A549 (cell line): ENCODE results near the gene PAPSS2. TPM values are rescaled to one million over a fixed set of nuclear protein-coding genes. Genes with fewer than 3 reads are reported as not detected.
A peak's percentile ranks its signal among the peaks of the same experiment; 100 is the strongest.

ENCODE experiments used
- ATAC-seq, 2 experiments: fragments of 200-7000 bp in 1 of 2; fragments of >200 bp in 1 of 2; cut with Nextera tagmentation in 1 of 2; cut with Tn5 transposase in 1 of 2; 3 replicates each; pipeline versions ENCODE4 v1.8.0 to v1.9.1; 2018 to 2020; ENCODE audit warnings: mild to moderate bottlenecking in 1 of 2, moderate library complexity in 1 of 2
- CTCF ChIA-PET: fragments of 300-600 bp; sonication (Branson Sonifier 250); formaldehyde crosslinking; extraction: SDS; loops from one replicate; lab custom pipeline; 2021; ENCODE audit warnings: antibody characterized with exemption, inconsistent platforms; lab: Yijun Ruan, JAX
- POLR2A ChIA-PET: fragments of 350-600 bp; formaldehyde crosslinking; extraction: SDS; loops from one replicate; lab custom pipeline; 2021; ENCODE audit warnings: antibody characterized with exemption, inconsistent platforms; lab: Yijun Ruan, JAX
- DNase-seq, 2 experiments: peaks; one replicate each; pipeline versions ENCODE4 v3.0.0 to v3.0.0-alpha.2; 2011 to 2016; ENCODE audit warnings: low read depth in 1 of 2, low spot score in 1 of 2
- FAIRE-seq: peaks from 2 replicates; lab custom pipeline; 2011; peaks lifted over from hg19 to GRCh38; lab: Jason Lieb, UNC
- H3K27ac ChIP-seq, 2 experiments: fragments of >200 bp; sonication (Bioruptor Twin); formaldehyde crosslinking; 3 replicates each; pipeline ENCODE4 v1.5.1; 2016 to 2017
- H3K4me1 ChIP-seq: fragments of >200 bp; sonication (Bioruptor Twin); formaldehyde crosslinking; 3 replicates; pipeline ENCODE4 v1.6.1; 2016
- H3K4me2 ChIP-seq: fragments of >200 bp; sonication (Bioruptor Twin); formaldehyde crosslinking; 3 replicates; pipeline ENCODE4 v1.6.1; 2016
- H3K4me3 ChIP-seq: fragments of >200 bp; sonication (Bioruptor Twin); formaldehyde crosslinking; 3 replicates; pipeline ENCODE4 v1.5.1; 2016
- H3K9me3 ChIP-seq: fragments of >200 bp; sonication (Bioruptor Twin); formaldehyde crosslinking; 3 replicates; pipeline ENCODE4 v1.6.1; 2016
- CHD4 ChIP-seq: fragments of 200-600 bp; sonication (generic); IDR thresholded peaks from 2 replicates; pipeline ENCODE4 v1.6.1; 2016; ENCODE audit warnings: antibody characterized with exemption, mild to moderate bottlenecking, borderline replicate concordance
- EHMT2 ChIP-seq: fragments of 200-600 bp; sonication (generic); IDR thresholded peaks from 2 replicates; pipeline ENCODE4 v1.6.1; 2016; ENCODE audit warnings: antibody characterized with exemption, low read depth, mild to moderate bottlenecking, moderate library complexity
- ELK1 ChIP-seq: fragments of 150-350 bp; IDR thresholded peaks from 2 replicates; pipeline ENCODE4 v1.6.1; 2014; ENCODE audit warnings: low read depth, mild to moderate bottlenecking, low read length
- FOSB ChIP-seq: fragments of 250-450 bp; sonication (Bioruptor Pico); IDR thresholded peaks from 2 replicates; pipeline ENCODE4 v1.5.0; 2020; ENCODE audit warnings: mild to moderate bottlenecking, moderate library complexity
- HEYL ChIP-seq: fragments of 250-450 bp; sonication (Bioruptor Pico); IDR thresholded peaks from 2 replicates; pipeline ENCODE4 v1.8.0; 2021; ENCODE audit warnings: mild to moderate bottlenecking, moderate library complexity
- HOXA7 ChIP-seq: fragments of 250-450 bp; sonication (Bioruptor Pico); IDR thresholded peaks from 2 replicates; pipeline ENCODE4 v1.5.0; 2020; ENCODE audit warnings: mild to moderate bottlenecking, moderate library complexity
- KDM5A ChIP-seq: fragments of 200-600 bp; sonication (generic); IDR thresholded peaks from 2 replicates; pipeline ENCODE4 v1.6.1; 2016; ENCODE audit warnings: antibody characterized with exemption, mild to moderate bottlenecking
- MAFK ChIP-seq: fragments of 450-650 bp; IDR thresholded peaks from 2 replicates; pipeline ENCODE4 v1.6.1; 2014; ENCODE audit not compliant: partially characterized antibody
- NR3C1 ChIP-seq: fragments of >200 bp; sonication (Bioruptor Twin); formaldehyde crosslinking; IDR thresholded peaks from 3 replicates; pipeline ENCODE4 v1.6.1; 2017
- PBX3 ChIP-seq: IDR thresholded peaks from 2 replicates; pipeline ENCODE4 v1.6.1; 2012
- POLR2A ChIP-seq: IDR thresholded peaks from 2 replicates; pipeline ENCODE4 v1.6.1; 2012; ENCODE audit warnings: mild to moderate bottlenecking, low read length
- RAD21 ChIP-seq, 2 experiments: fragments of >200 bp in 1 of 2; sonication (Bioruptor Twin) in 1 of 2; formaldehyde crosslinking in 1 of 2; IDR thresholded peaks in 1 of 2; conservative IDR thresholded peaks in 1 of 2; 2 replicates in 1 of 2; 3 replicates in 1 of 2; pipeline ENCODE4 v1.6.1; 2012 to 2018; ENCODE audit warnings: inconsistent platforms in 1 of 2
- RFX5 ChIP-seq: fragments of 450-650 bp; IDR thresholded peaks from 2 replicates; pipeline ENCODE4 v1.7.1; 2014; ENCODE audit warnings: antibody characterized with exemption, mild to moderate bottlenecking, moderate library complexity
- SMC3 ChIP-seq: fragments of >200 bp; sonication (Bioruptor Twin); formaldehyde crosslinking; IDR thresholded peaks from 3 replicates; pipeline ENCODE4 v1.6.1; 2018; ENCODE audit warnings: inconsistent platforms
- SREBF2 ChIP-seq: fragments of 450-650 bp; IDR thresholded peaks from 2 replicates; pipeline ENCODE4 v1.6.1; 2014; ENCODE audit warnings: mild to moderate bottlenecking, moderate library complexity
- ZNF302 ChIP-seq: fragments of 250-450 bp; sonication (Bioruptor Pico); IDR thresholded peaks from 2 replicates; pipeline ENCODE4 v1.9.0; 2021; ENCODE audit warnings: inconsistent platforms, mild to moderate bottlenecking, moderate library complexity
- WGBS: methylation state at CpG from one replicate; pipeline ENCODE4 v1.1.6; 2017; ENCODE audit errors: missing lambda C conversion rate; 5-methylcytosine and 5-hydroxymethylcytosine counted together
- polyA plus RNA-seq, 4 experiments: library from polyadenylated mRNA; depleted of rRNA in 3 of 4; stranded (reverse); fragments of >200 nt; fragmentation: RNase III in 1 of 4; extraction: RNeasy Plus Mini Kit Qiagen cat#74134 plus additional on column Dnase treatment in 1 of 4; gene quantifications; 2 replicates in 3 of 4; 3 replicates in 1 of 4; pipeline ENCODE4 v1.2.3, GENCODE V29; 2011 to 2017
- TF ChIP-seq, protein P1 (sequence below): IDR thresholded peaks from 2 replicates; pipeline ENCODE4 v1.6.1; 2012; ENCODE audit warnings: low read depth, borderline replicate concordance
- TF ChIP-seq, protein P2 (sequence below): fragments of 250-450 bp; sonication (Bioruptor Pico); IDR thresholded peaks from 2 replicates; pipeline ENCODE4 v1.5.0; 2021; ENCODE audit warnings: mild to moderate bottlenecking, moderate library complexity, borderline replicate concordance
- TF ChIP-seq, protein P3 (sequence below): fragments of >200 bp; sonication (Bioruptor Twin); formaldehyde crosslinking; IDR thresholded peaks from 3 replicates; pipeline ENCODE4 v1.6.1; 2016
- TF ChIP-seq, protein P4 (sequence below): fragments of >200 bp; sonication (Bioruptor Twin); formaldehyde crosslinking; IDR thresholded peaks from 3 replicates; pipeline ENCODE4 v1.5.1; 2016

PAPSS2 gene
- polyA plus RNA-seq, 2 of the 4 experiments (the other 2 are of a cell fraction), result 27.7 to 29.0 TPM

DNA sequence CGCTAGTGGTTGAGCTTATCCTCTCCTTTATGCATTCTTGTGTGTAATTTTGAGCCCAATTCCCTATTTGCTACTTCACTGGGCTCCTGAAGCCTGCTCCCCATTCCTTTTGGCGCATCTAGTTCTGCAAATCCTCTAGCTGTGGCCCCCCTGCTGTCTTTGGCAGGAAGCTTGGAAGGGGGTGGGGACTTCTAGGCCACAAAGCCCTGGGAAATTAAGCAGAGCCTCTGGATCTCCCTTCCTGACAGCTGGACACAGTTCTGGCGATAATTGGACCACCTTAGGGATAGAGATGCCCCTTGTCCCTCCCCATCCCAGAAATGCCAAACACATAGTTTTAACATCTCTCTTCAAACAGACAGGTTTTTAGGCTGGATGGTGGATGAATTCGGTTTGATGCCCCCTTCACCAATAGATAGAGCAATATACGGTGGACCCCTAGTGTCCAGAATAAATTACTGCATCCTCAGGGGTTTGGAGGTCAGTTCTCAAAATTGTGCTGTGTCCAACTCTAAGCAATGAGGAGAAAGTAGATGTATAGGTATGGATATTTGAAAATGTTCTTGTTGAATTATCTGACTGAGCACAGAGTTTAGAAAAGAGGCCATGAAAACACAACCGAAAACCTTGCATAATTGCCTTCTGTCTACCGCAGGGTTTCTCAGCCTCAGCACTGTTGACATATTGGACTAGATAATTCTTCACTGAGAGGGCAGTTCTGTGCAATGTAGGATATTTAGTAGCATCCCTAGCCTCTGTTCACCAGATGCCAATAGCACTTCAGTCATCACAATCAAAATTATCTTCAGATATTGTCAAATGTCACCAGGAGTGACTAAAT, 75.5 kb downstream of the PAPSS2 start:
- ChIA-PET POLR2A (interaction anchor here (0.7 kb wide), 2 partner anchors 152 to 231 kb away, joined by 4 read pairs; no protein-coding TSS in a partner anchor), CTCF (interaction anchor here (0.6 to 4.8 kb wide), 32 partner anchors 8 to 776 kb away, joined by 3 to 33 read pairs (median 4); partner anchors contain the start of genes MINPP1 and PAPSS2)
- Histone ChIP-seq H3K4me1 (peaks cover 11% of the 10 kb centered on the region), H3K27ac (peak overlapping the region in 1 of 2 experiments; percentile 42; a peak in 4 of 6 replicates), H3K9me3 (no peaks in the 10 kb centered on the region), H3K4me3 (no peak overlapping the region), H3K4me2 (peak overlapping the region; percentile 39; the same call in 2 of the 3 replicates)
- WGBS, result 35% methylated on average over 7 of the region's 7 CpGs
- TF ChIP-seq NR3C1 (no peak), ZNF302 (CRISPR knock-in tag) (no peak), FOSB (no peak), POLR2A (no peak), KDM5A (no peak), CHD4 (no peak), HOXA7 (CRISPR knock-in tag) (no peak), HEYL (CRISPR knock-in tag) (no peak), MAFK (peak; percentile 19), EHMT2 (no peak), RAD21 (conservative IDR thresholded peaks at IDR 0.05 in 1 of 2, IDR thresholded peaks at IDR 0.05 in 1 of 2) (peak; percentile 94), RFX5 (no peak), ELK1 (no peak), SMC3 (peak; percentile 92), SREBF2 (no peak), PBX3 (no peak)
- TF ChIP-seq, protein P1, sequence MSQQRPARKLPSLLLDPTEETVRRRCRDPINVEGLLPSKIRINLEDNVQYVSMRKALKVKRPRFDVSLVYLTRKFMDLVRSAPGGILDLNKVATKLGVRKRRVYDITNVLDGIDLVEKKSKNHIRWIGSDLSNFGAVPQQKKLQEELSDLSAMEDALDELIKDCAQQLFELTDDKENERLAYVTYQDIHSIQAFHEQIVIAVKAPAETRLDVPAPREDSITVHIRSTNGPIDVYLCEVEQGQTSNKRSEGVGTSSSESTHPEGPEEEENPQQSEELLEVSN, result no peak
- TF ChIP-seq, protein P2, sequence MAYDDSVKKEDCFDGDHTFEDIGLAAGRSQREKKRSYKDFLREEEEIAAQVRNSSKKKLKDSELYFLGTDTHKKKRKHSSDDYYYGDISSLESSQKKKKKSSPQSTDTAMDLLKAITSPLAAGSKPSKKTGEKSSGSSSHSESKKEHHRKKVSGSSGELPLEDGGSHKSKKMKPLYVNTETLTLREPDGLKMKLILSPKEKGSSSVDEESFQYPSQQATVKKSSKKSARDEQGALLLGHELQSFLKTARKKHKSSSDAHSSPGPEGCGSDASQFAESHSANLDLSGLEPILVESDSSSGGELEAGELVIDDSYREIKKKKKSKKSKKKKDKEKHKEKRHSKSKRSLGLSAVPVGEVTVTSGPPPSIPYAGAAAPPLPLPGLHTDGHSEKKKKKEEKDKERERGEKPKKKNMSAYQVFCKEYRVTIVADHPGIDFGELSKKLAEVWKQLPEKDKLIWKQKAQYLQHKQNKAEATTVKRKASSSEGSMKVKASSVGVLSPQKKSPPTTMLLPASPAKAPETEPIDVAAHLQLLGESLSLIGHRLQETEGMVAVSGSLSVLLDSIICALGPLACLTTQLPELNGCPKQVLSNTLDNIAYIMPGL (CRISPR knock-in tag), result no peak
- TF ChIP-seq, protein P3, sequence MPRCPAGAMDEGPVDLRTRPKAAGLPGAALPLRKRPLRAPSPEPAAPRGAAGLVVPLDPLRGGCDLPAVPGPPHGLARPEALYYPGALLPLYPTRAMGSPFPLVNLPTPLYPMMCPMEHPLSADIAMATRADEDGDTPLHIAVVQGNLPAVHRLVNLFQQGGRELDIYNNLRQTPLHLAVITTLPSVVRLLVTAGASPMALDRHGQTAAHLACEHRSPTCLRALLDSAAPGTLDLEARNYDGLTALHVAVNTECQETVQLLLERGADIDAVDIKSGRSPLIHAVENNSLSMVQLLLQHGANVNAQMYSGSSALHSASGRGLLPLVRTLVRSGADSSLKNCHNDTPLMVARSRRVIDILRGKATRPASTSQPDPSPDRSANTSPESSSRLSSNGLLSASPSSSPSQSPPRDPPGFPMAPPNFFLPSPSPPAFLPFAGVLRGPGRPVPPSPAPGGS, result no peak
- TF ChIP-seq, protein P4, sequence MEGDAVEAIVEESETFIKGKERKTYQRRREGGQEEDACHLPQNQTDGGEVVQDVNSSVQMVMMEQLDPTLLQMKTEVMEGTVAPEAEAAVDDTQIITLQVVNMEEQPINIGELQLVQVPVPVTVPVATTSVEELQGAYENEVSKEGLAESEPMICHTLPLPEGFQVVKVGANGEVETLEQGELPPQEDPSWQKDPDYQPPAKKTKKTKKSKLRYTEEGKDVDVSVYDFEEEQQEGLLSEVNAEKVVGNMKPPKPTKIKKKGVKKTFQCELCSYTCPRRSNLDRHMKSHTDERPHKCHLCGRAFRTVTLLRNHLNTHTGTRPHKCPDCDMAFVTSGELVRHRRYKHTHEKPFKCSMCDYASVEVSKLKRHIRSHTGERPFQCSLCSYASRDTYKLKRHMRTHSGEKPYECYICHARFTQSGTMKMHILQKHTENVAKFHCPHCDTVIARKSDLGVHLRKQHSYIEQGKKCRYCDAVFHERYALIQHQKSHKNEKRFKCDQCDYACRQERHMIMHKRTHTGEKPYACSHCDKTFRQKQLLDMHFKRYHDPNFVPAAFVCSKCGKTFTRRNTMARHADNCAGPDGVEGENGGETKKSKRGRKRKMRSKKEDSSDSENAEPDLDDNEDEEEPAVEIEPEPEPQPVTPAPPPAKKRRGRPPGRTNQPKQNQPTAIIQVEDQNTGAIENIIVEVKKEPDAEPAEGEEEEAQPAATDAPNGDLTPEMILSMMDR, result peak; percentile 89
- peak; percentile 91 to 96 for ATAC-seq
- FAIRE-seq, result peak; percentile 84
- DNase-seq, result peak; percentile 41 to 50
